ENCODE data around the gene MYL6B. TPM values are rescaled to one million over a fixed set of nuclear protein-coding genes. Genes with fewer than 3 reads are reported as not detected.
"Not testable (repeated sequence)": the region's sequence is repeated elsewhere in the genome, so short reads cannot be mapped to it uniquely, and the experiment has no call there.

MYL6B gene
- total RNA-seq, 2 donors from 2014 or later: 153 to 191 TPM

- no peak for DNase-seq
- no peak overlapping the region for H3K27ac ChIP-seq (ENCODE audit: low read depth, low read length)
- peaks cover 50% of the 10 kb centered on the region for H3K4me1 Mint-ChIP-seq
- no peaks in the 10 kb centered on the region for H3K27me3 Mint-ChIP-seq (ENCODE audit: insufficient read depth)
- no peaks in the 10 kb centered on the region for H3K9me3 ChIP-seq (ENCODE audit: control insufficient read depth, low read length)
- H3K4me3 ChIP-seq (ENCODE audit: low read length): peak overlapping the region; percentile 18
- no peak overlapping the region for H3K9ac ChIP-seq (ENCODE audit: extremely low read depth, low read length, poor library complexity, severe bottlenecking)
- peaks cover 22% of the 10 kb centered on the region for H3K36me3 Mint-ChIP-seq (ENCODE audit: low read depth)
- H3K27me3 ChIP-seq (ENCODE audit: control insufficient read depth, insufficient read depth, low read length, poor library complexity, severe bottlenecking): no peaks in the 10 kb centered on the region
- peak overlapping the region; percentile 2 for H3K4me3 Mint-ChIP-seq
- H3K36me3 ChIP-seq (ENCODE audit: control insufficient read depth, insufficient read depth, low read length): peaks cover 29% of the 10 kb centered on the region
- H3K4me1 ChIP-seq (ENCODE audit: control insufficient read depth, insufficient read depth, low read length): peaks cover 16% of the 10 kb centered on the region
- 90 to 97% methylated on average over 5 of the region's 5 CpGs for whole genome bisulfite sequencing, 2 experiments (ENCODE audit: insufficient coverage in 1 of 2, insufficient read length in 1 of 2)
- H3K27ac Mint-ChIP-seq: peak overlapping the region; percentile 6
- H3K9me3 Mint-ChIP-seq: no peaks in the 10 kb centered on the region
- TF ChIP-seq CTCF (conservative IDR thresholded peaks at IDR 0.05): no peak
Observed at GRCh38 chr12:56154818-56155217, 2.4 kb downstream of the MYL6B start.

GRCh38 chr12:56155256-56155845, 3.0 kb downstream of the MYL6B start:
- H3K4me1 Mint-ChIP-seq: peaks cover 55% of the 10 kb centered on the region
- H3K9me3 Mint-ChIP-seq: no peaks in the 10 kb centered on the region
- H3K27ac Mint-ChIP-seq: peak overlapping the region; percentile 6
- no peaks in the 10 kb centered on the region for H3K27me3 Mint-ChIP-seq (ENCODE audit: insufficient read depth)
- TF ChIP-seq CTCF (conservative IDR thresholded peaks at IDR 0.05): no peak
- DNase-seq: no peak
- peaks cover 28% of the 10 kb centered on the region for H3K36me3 Mint-ChIP-seq (ENCODE audit: low read depth)
- peak overlapping the region; percentile 2 for H3K4me3 Mint-ChIP-seq
- Histone ChIP-seq H3K4me1 (ENCODE audit: control insufficient read depth, insufficient read depth, low read length) (peaks cover 16% of the 10 kb centered on the region), H3K9ac (ENCODE audit: extremely low read depth, low read length, poor library complexity, severe bottlenecking) (no peak overlapping the region), H3K36me3 (ENCODE audit: control insufficient read depth, insufficient read depth, low read length) (peaks cover 35% of the 10 kb centered on the region), H3K27ac (ENCODE audit: low read depth, low read length) (no peak overlapping the region), H3K9me3 (ENCODE audit: control insufficient read depth, low read length) (no peaks in the 10 kb centered on the region), H3K27me3 (ENCODE audit: control insufficient read depth, insufficient read depth, low read length, poor library complexity, severe bottlenecking) (no peaks in the 10 kb centered on the region), H3K4me3 (ENCODE audit: low read length) (peak overlapping the region; percentile 18)
- 91 to 93% methylated on average over 8 to 11 of the region's 11 CpGs for WGBS, 2 experiments (ENCODE audit: insufficient coverage in 1 of 2, insufficient read length in 1 of 2)

- 94 to 96% methylated on average over 21 of the region's 21 CpGs for WGBS, 2 experiments (ENCODE audit: insufficient coverage in 1 of 2, insufficient read length in 1 of 2)
Observed at GRCh38 chr12:56156464-56157200, 4.2 kb downstream of the MYL6B start.

More at GRCh38 chr12:56156464-56157200, 4.2 kb downstream of the MYL6B start:
- Histone ChIP-seq H3K4me3 (ENCODE audit: low read length) (peak overlapping the region; percentile 77), H3K27ac (ENCODE audit: low read depth, low read length) (peak overlapping the region; percentile 95), H3K36me3 (ENCODE audit: control insufficient read depth, insufficient read depth, low read length) (peaks cover 47% of the 10 kb centered on the region), H3K4me1 (ENCODE audit: control insufficient read depth, insufficient read depth, low read length) (peaks cover 21% of the 10 kb centered on the region)
- Mint-ChIP-seq H3K4me3 (peak overlapping the region; percentile 96), H3K27ac (peak overlapping the region; percentile 99), H3K36me3 (ENCODE audit: low read depth) (peaks cover 38% of the 10 kb centered on the region), H3K4me1 (peaks cover 64% of the 10 kb centered on the region)
- H3K9me3 Mint-ChIP-seq; H3K27me3 ChIP-seq (ENCODE audit: control insufficient read depth, insufficient read depth, low read length, poor library complexity, severe bottlenecking); H3K9me3 ChIP-seq (ENCODE audit: control insufficient read depth, low read length); H3K9ac ChIP-seq (ENCODE audit: extremely low read depth, low read length, poor library complexity, severe bottlenecking); DNase-seq; H3K27me3 Mint-ChIP-seq (ENCODE audit: insufficient read depth): not testable (repeated sequence)
